ENCODE results near the gene CCDC50.
A peak's percentile ranks its signal among the peaks of the same experiment; 100 is the strongest.

The CCDC50 gene

GRCh38 chr3:191282251-191283185 is 46.7 kb upstream of the CCDC50 start:
- no peaks in the 10 kb centered on the region for H3K79me2 ChIP-seq (ENCODE audit: insufficient read depth, low read length)
- no peaks in the 10 kb centered on the region for H3F3A ChIP-seq (ENCODE audit: insufficient read depth)
- H2AFZ ChIP-seq (ENCODE audit: low read depth, low read length, severe bottlenecking): no peak overlapping the region
- no peak overlapping the region for H3K4me2 ChIP-seq (ENCODE audit: low read depth, low read length, poor library complexity, severe bottlenecking)
- H3K36me3 ChIP-seq (ENCODE audit: low read length): no peaks in the 10 kb centered on the region
- no peaks in the 10 kb centered on the region for H3K9me3 ChIP-seq (ENCODE audit: insufficient read depth, low read length)
- H3K9ac ChIP-seq (ENCODE audit: low read length): no peak overlapping the region
- no peak for TF ChIP-seq CTCF (IDR thresholded peaks at IDR 0.05; ENCODE audit: insufficient read depth, low read length, poor library complexity, severe bottlenecking)
- no peak for TF ChIP-seq EZH2phosphoT487 (conservative IDR thresholded peaks at IDR 0.05; ENCODE audit: low read length)
- no peaks in the 10 kb centered on the region for H4K20me1 ChIP-seq (ENCODE audit: low read depth, low read length)
- H3K9me2 ChIP-seq (replicated peaks; ENCODE audit: insufficient read depth, low read length): no peaks in the 10 kb centered on the region
- no peak overlapping the region for H3K27ac ChIP-seq (ENCODE audit: low read depth, low read length)
- H3K4me3 ChIP-seq (ENCODE audit: insufficient read depth, low read length, poor library complexity, severe bottlenecking): no peak overlapping the region
- H3K27me3 ChIP-seq (ENCODE audit: low read length): no peaks in the 10 kb centered on the region

DNA sequence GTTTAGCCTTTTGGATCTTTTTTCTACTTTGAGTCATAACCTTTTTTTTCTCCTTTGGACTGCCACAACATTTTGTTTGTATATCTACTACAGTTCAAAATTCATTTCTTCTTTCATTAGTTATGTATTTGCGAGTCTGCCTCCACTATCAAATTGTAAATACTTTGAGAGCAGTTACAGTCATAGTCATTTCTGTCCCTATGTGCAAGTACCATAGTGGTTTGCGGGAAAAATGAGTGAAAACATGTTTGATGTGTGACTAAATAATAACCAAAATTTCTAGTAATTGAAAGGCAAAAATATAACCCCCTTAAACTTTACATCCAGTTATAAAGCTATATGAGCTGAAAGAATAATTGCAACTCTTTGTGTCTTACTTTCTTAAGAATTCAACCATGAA is 45.8 kb upstream of the CCDC50 start:
- Histone ChIP-seq H3K36me3 (ENCODE audit: low read length) (no peaks in the 10 kb centered on the region), H3K4me2 (ENCODE audit: low read depth, low read length, poor library complexity, severe bottlenecking) (no peak overlapping the region), H3K4me3 (ENCODE audit: insufficient read depth, low read length, poor library complexity, severe bottlenecking) (no peak overlapping the region), H2AFZ (ENCODE audit: low read depth, low read length, severe bottlenecking) (no peak overlapping the region), H3F3A (ENCODE audit: insufficient read depth) (no peaks in the 10 kb centered on the region), H3K27ac (ENCODE audit: low read depth, low read length) (no peak overlapping the region), H4K20me1 (ENCODE audit: low read depth, low read length) (no peaks in the 10 kb centered on the region), H3K27me3 (ENCODE audit: low read length) (no peaks in the 10 kb centered on the region), H3K9ac (ENCODE audit: low read length) (no peak overlapping the region), H3K9me3 (ENCODE audit: insufficient read depth, low read length) (no peaks in the 10 kb centered on the region), H3K9me2 (replicated peaks; ENCODE audit: insufficient read depth, low read length) (no peaks in the 10 kb centered on the region), H3K79me2 (ENCODE audit: insufficient read depth, low read length) (no peaks in the 10 kb centered on the region)
- no peak for TF ChIP-seq EZH2phosphoT487 (conservative IDR thresholded peaks at IDR 0.05; ENCODE audit: low read length)
- no peak for TF ChIP-seq CTCF (IDR thresholded peaks at IDR 0.05; ENCODE audit: insufficient read depth, low read length, poor library complexity, severe bottlenecking)

- Histone ChIP-seq H3K4me2 (ENCODE audit: low read depth, low read length, poor library complexity, severe bottlenecking) (peak overlapping the region; percentile 36), H3K27me3 (ENCODE audit: low read length) (no peaks in the 10 kb centered on the region), H3K9me2 (replicated peaks; ENCODE audit: insufficient read depth, low read length) (no peaks in the 10 kb centered on the region), H2AFZ (ENCODE audit: low read depth, low read length, severe bottlenecking) (no peak overlapping the region), H3K36me3 (ENCODE audit: low read length) (no peaks in the 10 kb centered on the region), H3K79me2 (ENCODE audit: insufficient read depth, low read length) (no peaks in the 10 kb centered on the region), H3K27ac (ENCODE audit: low read depth, low read length) (no peak overlapping the region), H4K20me1 (ENCODE audit: low read depth, low read length) (no peaks in the 10 kb centered on the region), H3K4me3 (ENCODE audit: insufficient read depth, low read length, poor library complexity, severe bottlenecking) (no peak overlapping the region), H3F3A (ENCODE audit: insufficient read depth) (no peaks in the 10 kb centered on the region), H3K9me3 (ENCODE audit: insufficient read depth, low read length) (no peaks in the 10 kb centered on the region), H3K9ac (ENCODE audit: low read length) (no peak overlapping the region)
- no peak for TF ChIP-seq CTCF (IDR thresholded peaks at IDR 0.05; ENCODE audit: insufficient read depth, low read length, poor library complexity, severe bottlenecking)
- TF ChIP-seq EZH2phosphoT487 (conservative IDR thresholded peaks at IDR 0.05; ENCODE audit: low read length): no peak
Observed at GRCh38 chr3:191290311-191291025, 38.7 kb upstream of the CCDC50 start.

Data from SU-DHL-6 (cell line).